ENCODE measurements around the gene ACP4. TPM values are rescaled to one million over a fixed set of nuclear protein-coding genes. Genes with fewer than 3 reads are reported as not detected.
"Not testable (repeated sequence)": the region's sequence is repeated elsewhere in the genome, so short reads cannot be mapped to it uniquely, and the experiment has no call there.

ACP4 gene
- polyA plus RNA-seq, 1 donor: 0.14 TPM

- DNase-seq: no peak
These were observed 13.0 kb upstream of the ACP4 start for GRCh38 chr19:50777261-50777660.

GRCh38 chr19:50777830-50778303, 12.3 kb upstream of the ACP4 start:
- DNase-seq: no peak

GRCh38 chr19:50778906-50779430, 11.2 kb upstream of the ACP4 start:
- no peak for DNase-seq

GRCh38 chr19:50779504-50780457, 10.4 kb upstream of the ACP4 start:
- DNase-seq: no peak

GRCh38 chr19:50780753-50781435, 9.3 kb upstream of the ACP4 start:
- no peak for DNase-seq

- not testable (repeated sequence) for DNase-seq
These were observed 6.4 kb upstream of the ACP4 start for GRCh38 chr19:50783848-50784152.

GRCh38 chr19:50784710-50785109, 5.5 kb upstream of the ACP4 start:
- no peak for DNase-seq

GRCh38 chr19:50785329-50785728, 4.9 kb upstream of the ACP4 start:
- no peak for DNase-seq

- DNase-seq: no peak
These were observed 780 bp downstream of the ACP4 start for GRCh38 chr19:50790922-50791467.

GRCh38 chr19:50791594-50792271, 1.5 kb downstream of the ACP4 start:
- no peak for DNase-seq

GRCh38 chr19:50792272-50793250, 2.3 kb downstream of the ACP4 start:
- DNase-seq: no peak

- no peak for DNase-seq
These were observed 3.4 kb downstream of the ACP4 start for GRCh38 chr19:50793558-50794065.

GRCh38 chr19:50794074-50794875, 4.1 kb downstream of the ACP4 start:
- no peak for DNase-seq

GRCh38 chr19:50794876-50795663, 4.9 kb downstream of the ACP4 start:
- no peak for DNase-seq

- DNase-seq: no peak
These were observed 5.5 kb downstream of the ACP4 start for GRCh38 chr19:50795664-50796073.

- DNase-seq: no peak
These were observed 6.0 kb downstream of the ACP4 start for GRCh38 chr19:50796128-50796633.

GRCh38 chr19:50796634-50797428, 6.6 kb downstream of the ACP4 start:
- DNase-seq: no peak

GRCh38 chr19:50797429-50797780, 7.2 kb downstream of the ACP4 start:
- DNase-seq: no peak
